Natural killer cell (primary cell): ENCODE results near the gene SNCG. TPM values are rescaled to one million over a fixed set of nuclear protein-coding genes. Genes with fewer than 3 reads are reported as not detected.

Experiments used
- ATAC-seq, 3 donors: fragments of 150-1000 bp in 2 of 3; fragments of 200-7000 bp in 1 of 3; cut with Tn5 transposase; 1 replicate in 1 of 3; 2 replicates in 2 of 3; pipeline ENCODE4 v1.10.0; 2021; ENCODE audit warnings: mild to moderate bottlenecking in 2 of 3, moderate library complexity in 2 of 3
- DNase-seq, 2 donors: peaks; one replicate each; pipeline versions ENCODE4 v3.0.0 to v3.0.0-alpha.2; 2013 to 2021; ENCODE audit warnings: mixed read lengths in 1 of 2
- H3K27ac ChIP-seq: one replicate; pipeline ENCODE4 v1.5.1; 2013; ENCODE audit warnings: mild to moderate bottlenecking, low read length
- H3K27me3 ChIP-seq: one replicate; pipeline ENCODE4 v1.6.1; 2013; ENCODE audit warnings: low read length; ENCODE audit not compliant: control insufficient read depth, insufficient read depth
- H3K36me3 ChIP-seq: one replicate; pipeline ENCODE4 v1.6.1; 2013; ENCODE audit warnings: low read length; ENCODE audit not compliant: control insufficient read depth, insufficient read depth
- H3K4me1 ChIP-seq: one replicate; pipeline ENCODE4 v1.6.1; 2013; ENCODE audit warnings: low read length; ENCODE audit not compliant: control insufficient read depth, insufficient read depth
- H3K4me3 ChIP-seq: one replicate; pipeline ENCODE4 v1.5.1; 2013; ENCODE audit warnings: low read length
- H3K9me3 ChIP-seq: one replicate; pipeline ENCODE4 v1.6.1; 2013; ENCODE audit warnings: low read length; ENCODE audit not compliant: control insufficient read depth, insufficient read depth
- H3K27ac Mint-ChIP-seq, 2 donors: one replicate each; pipeline ENCODE4 v1.8.0; 2022; ENCODE audit warnings: mild to moderate bottlenecking in 2 of 2, mixed read lengths in 2 of 2, moderate library complexity in 1 of 2
- H3K27me3 Mint-ChIP-seq, 2 donors: one replicate each; pipeline ENCODE4 v1.8.0; 2022; ENCODE audit warnings: low read depth in 2 of 2, mixed read lengths in 2 of 2
- H3K36me3 Mint-ChIP-seq: one replicate; pipeline ENCODE4 v1.8.0; 2022; ENCODE audit warnings: mixed read lengths
- H3K4me1 Mint-ChIP-seq, 2 donors: one replicate each; pipeline ENCODE4 v1.8.0; 2022; ENCODE audit warnings: mixed read lengths in 2 of 2
- H3K4me3 Mint-ChIP-seq: one replicate; pipeline ENCODE4 v1.8.0; 2022; ENCODE audit warnings: mild to moderate bottlenecking, moderate library complexity, mixed read lengths
- H3K9me3 Mint-ChIP-seq, 2 donors: one replicate each; pipeline ENCODE4 v1.8.0; 2022; ENCODE audit warnings: mixed read lengths in 2 of 2
- CTCF ChIP-seq: fragments of 200-600 bp; IDR thresholded peaks from one replicate; pipeline ENCODE4 v1.8.0; 2022; ENCODE audit warnings: antibody characterized with exemption
- WGBS: methylation state at CpG from one replicate; pipeline ENCODE4 v1.1.7; 2013; ENCODE audit warnings: missing lambda C conversion rate; ENCODE audit not compliant: insufficient coverage; 5-methylcytosine and 5-hydroxymethylcytosine counted together
- intact Hi-C: fragments of 100-400 bp; cut with micrococcal nuclease; formaldehyde crosslinking; loops from one replicate; pipeline ENCODE4 v1.14.2; 2022
- total RNA-seq, 4 donors: library from RNA; stranded (reverse); fragments of 120-200 nt in 1 of 4; gene quantifications; one replicate each; pipeline versions ENCODE4 v1.2.3 to v1.2.4, GENCODE V29; 2013 to 2022

SNCG gene
- total RNA-seq, 3 donors from 2014 or later (not counting 1 experiment from before 2014, with no cell fraction given) = not detected

GRCh38 chr10:86940677-86941076 is 17.7 kb upstream of the SNCG start:
- 89% methylated on average over 6 of the region's 6 CpGs for WGBS
- Mint-ChIP-seq H3K4me1 (peaks cover 3 to 6% of the 10 kb centered on the region in 2 donors), H3K27ac (no peak overlapping the region), H3K27me3 (no peaks in the 10 kb centered on the region), H3K4me3 (no peak overlapping the region), H3K9me3 (no peaks in the 10 kb centered on the region), H3K36me3 (no peaks in the 10 kb centered on the region)
- intact Hi-C loops = no loop called here
- no peaks in the 10 kb centered on the region for H3K36me3 ChIP-seq
- ATAC-seq (no peak), DNase-seq (no peak)
- no peak overlapping the region for H3K27ac ChIP-seq
- H3K4me1 ChIP-seq = peaks cover 7% of the 10 kb centered on the region
- no peak overlapping the region for H3K4me3 ChIP-seq
- H3K9me3 ChIP-seq = no peaks in the 10 kb centered on the region
- no peaks in the 10 kb centered on the region for H3K27me3 ChIP-seq
- TF ChIP-seq CTCF = no peak

GRCh38 chr10:86941426-86941825 is 17.0 kb upstream of the SNCG start:
- H3K27me3 Mint-ChIP-seq = peaks cover 0 to under 1% of the 10 kb centered on the region in 2 donors
- DNase-seq (no peak), ATAC-seq (no peak)
- Histone ChIP-seq H3K4me1 (peaks cover 7% of the 10 kb centered on the region), H3K27ac (no peak overlapping the region), H3K36me3 (no peaks in the 10 kb centered on the region), H3K4me3 (no peak overlapping the region), H3K9me3 (no peaks in the 10 kb centered on the region), H3K27me3 (no peaks in the 10 kb centered on the region)
- H3K4me3 Mint-ChIP-seq = no peak overlapping the region
- H3K36me3 Mint-ChIP-seq = no peaks in the 10 kb centered on the region
- 71% methylated on average over 1 of the region's 2 CpGs for WGBS
- H3K27ac Mint-ChIP-seq = no peak overlapping the region
- intact Hi-C loops = no loop called here
- H3K9me3 Mint-ChIP-seq = no peaks in the 10 kb centered on the region
- H3K4me1 Mint-ChIP-seq = peaks cover 3 to 6% of the 10 kb centered on the region in 2 donors
- no peak for TF ChIP-seq CTCF

- H3K4me1 Mint-ChIP-seq = peaks cover 3 to 6% of the 10 kb centered on the region in 2 donors
- TF ChIP-seq CTCF = no peak
- DNase-seq = no peak
- H3K27me3 Mint-ChIP-seq = peaks cover 0 to 6% of the 10 kb centered on the region in 2 donors
- no peaks in the 10 kb centered on the region for H3K9me3 Mint-ChIP-seq
- H3K9me3 ChIP-seq = no peaks in the 10 kb centered on the region
- 94% methylated on average over 14 of the region's 14 CpGs for WGBS
- no peak for ATAC-seq
- no peak overlapping the region for H3K27ac Mint-ChIP-seq
- H3K27ac ChIP-seq = no peak overlapping the region
- H3K36me3 ChIP-seq = no peaks in the 10 kb centered on the region
- no peak overlapping the region for H3K4me3 Mint-ChIP-seq
- H3K4me1 ChIP-seq = peaks cover 7% of the 10 kb centered on the region
- intact Hi-C loops = no loop called here
- H3K36me3 Mint-ChIP-seq = no peaks in the 10 kb centered on the region
- H3K27me3 ChIP-seq = no peaks in the 10 kb centered on the region
- no peak overlapping the region for H3K4me3 ChIP-seq
Observed at GRCh38 chr10:86941991-86942421, 16.4 kb upstream of the SNCG start.
